ENCODE measurements around the gene ATP2A1. TPM values are rescaled to one million over a fixed set of nuclear protein-coding genes. Genes with fewer than 3 reads are reported as not detected.
"Not testable (repeated sequence)": the region's sequence is repeated elsewhere in the genome, so short reads cannot be mapped to it uniquely, and the experiment has no call there.

ATP2A1 gene
- total RNA-seq, 1 donor from 2014 or later, result 0.45 TPM

GRCh38 chr16:28879841-28880588 is 1.7 kb downstream of the ATP2A1 start:
- intact Hi-C loops (cut with micrococcal nuclease), result no loop called here
- ATAC-seq (peak; percentile 97), DNase-seq (peak; percentile 92)

DNA sequence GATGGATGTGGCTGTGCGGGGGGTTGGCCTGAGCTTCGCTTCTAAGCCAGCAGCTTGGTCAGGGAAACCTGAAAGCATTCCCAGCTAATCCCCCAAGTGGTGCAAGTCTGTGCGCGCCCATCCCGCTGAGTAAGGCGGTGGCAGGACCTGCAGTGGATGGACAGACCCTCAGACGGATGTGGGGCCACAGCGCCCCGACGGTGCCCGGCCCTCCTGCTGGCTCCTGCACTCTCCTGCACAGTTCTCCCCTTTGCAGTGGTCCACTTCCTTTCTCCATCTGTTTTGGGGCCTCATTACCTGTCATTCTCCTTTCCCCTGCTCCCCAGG is 2.3 kb downstream of the ATP2A1 start:
- intact Hi-C loops (cut with micrococcal nuclease), result no loop called here
- ATAC-seq (no peak), DNase-seq (no peak)

DNA sequence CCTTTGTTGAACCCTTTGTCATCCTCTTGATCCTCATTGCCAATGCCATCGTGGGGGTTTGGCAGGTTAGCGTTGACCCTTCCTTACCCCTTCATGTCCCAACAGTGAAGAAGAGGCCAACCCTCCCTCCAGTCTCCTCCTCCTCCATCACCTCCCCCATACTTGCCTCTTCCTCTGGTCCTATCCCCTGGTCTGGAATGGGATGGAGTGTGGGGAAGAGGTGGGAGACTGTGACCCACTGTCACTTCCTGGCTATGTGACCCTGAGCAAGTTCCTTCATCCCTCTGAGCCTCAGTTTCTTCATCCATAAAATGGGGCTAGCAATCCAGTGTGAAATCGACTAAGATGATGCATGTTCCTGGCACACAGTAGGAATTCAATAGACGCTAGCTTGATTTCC is 2.7 kb downstream of the ATP2A1 start:
- ATAC-seq, result no peak
- intact Hi-C loops (cut with micrococcal nuclease), result no loop called here

DNA sequence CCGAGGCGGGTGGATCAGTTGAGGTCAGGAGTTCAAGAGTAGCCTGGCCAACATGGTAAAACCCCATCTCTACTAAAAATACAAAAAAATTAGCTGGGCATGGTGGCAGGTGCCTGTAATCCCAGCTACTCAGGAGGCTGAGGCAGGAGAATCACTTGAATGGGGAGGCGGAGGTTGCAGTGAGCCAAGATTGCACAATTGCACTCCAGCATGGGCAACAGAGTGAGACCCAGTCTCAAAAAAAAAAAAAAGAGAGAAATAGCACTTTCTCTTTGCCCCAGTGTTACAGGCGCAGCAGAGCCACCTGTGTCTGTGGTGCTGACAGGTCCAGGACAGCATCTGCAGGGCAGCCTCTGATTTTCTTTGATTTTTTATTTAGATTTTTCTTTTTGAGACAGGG is 3.3 kb downstream of the ATP2A1 start:
- DNase-seq; intact Hi-C loops (cut with micrococcal nuclease); ATAC-seq: not testable (repeated sequence)

More for the DNA sequence above, 2.7 kb downstream of the ATP2A1 start:
- no peak for DNase-seq

- ATAC-seq (no peak), DNase-seq (no peak)
- intact Hi-C loops (cut with micrococcal nuclease), result no loop called here
These were observed 4.4 kb downstream of the ATP2A1 start for GRCh38 chr16:28882551-28883160.

DNA sequence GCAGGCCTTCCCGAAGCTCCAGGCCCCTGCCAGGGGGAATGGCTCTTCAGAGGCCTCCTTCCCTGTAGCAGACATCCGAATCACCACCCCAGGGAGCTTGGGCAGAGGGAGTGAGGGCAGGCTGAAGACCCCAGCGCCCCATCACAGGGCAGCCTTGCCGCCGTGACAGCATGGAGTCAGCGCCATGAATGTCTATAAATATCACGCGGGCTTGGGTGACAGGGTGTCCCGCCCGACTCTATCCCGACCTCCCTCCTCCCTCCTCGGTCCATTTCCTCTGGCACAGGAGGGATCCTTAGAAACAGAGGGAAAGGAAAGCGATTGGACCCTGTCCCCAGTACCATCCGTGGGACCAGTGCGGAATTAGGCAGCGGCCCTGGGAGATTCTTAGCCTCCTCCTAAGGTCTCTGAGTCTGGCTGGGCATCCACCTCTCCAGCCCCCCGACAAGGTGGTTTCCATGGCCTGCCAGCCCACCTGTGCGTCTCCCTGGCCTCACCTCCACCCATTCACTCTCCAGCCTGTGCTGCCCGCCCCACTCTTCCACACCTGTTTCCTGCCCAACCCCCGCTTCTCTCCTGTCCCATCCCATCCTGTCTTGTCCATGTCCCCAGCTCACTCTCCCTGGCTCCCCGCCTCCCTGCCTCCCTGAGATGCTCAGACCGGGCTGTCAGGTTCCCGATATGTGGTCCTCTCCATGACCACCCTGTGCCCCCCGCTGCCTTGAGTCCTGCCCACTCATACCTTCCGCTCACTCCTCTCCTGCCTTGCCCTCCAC is 5.1 kb downstream of the ATP2A1 start:
- no peak for ATAC-seq
- no peak for DNase-seq
- intact Hi-C loops (cut with micrococcal nuclease), result no loop called here

GRCh38 chr16:28884045-28884444 is 5.8 kb downstream of the ATP2A1 start:
- DNase-seq (no peak), ATAC-seq (no peak)
- intact Hi-C loops (cut with micrococcal nuclease), result no loop called here

GRCh38 chr16:28886945-28887344 is 8.7 kb downstream of the ATP2A1 start:
- DNase-seq (no peak), ATAC-seq (no peak)
- intact Hi-C loops (cut with micrococcal nuclease), result no loop called here

- ATAC-seq; intact Hi-C loops (cut with micrococcal nuclease); DNase-seq: not testable (repeated sequence)
These were observed 12.1 kb downstream of the ATP2A1 start for GRCh38 chr16:28890355-28890754.

GRCh38 chr16:28891964-28892890 is 13.9 kb downstream of the ATP2A1 start:
- ATAC-seq (no peak), DNase-seq (no peak)
- intact Hi-C loops (cut with micrococcal nuclease), result no loop called here

- ATAC-seq, result no peak
- DNase-seq, result no peak
- intact Hi-C loops (cut with micrococcal nuclease), result no loop called here
These were observed 15.0 kb downstream of the ATP2A1 start for GRCh38 chr16:28893291-28893690.

- intact Hi-C loops (cut with micrococcal nuclease), result no loop called here
- no peak for DNase-seq
- no peak for ATAC-seq
These were observed 17.3 kb downstream of the ATP2A1 start for GRCh38 chr16:28895609-28896008.

DNA sequence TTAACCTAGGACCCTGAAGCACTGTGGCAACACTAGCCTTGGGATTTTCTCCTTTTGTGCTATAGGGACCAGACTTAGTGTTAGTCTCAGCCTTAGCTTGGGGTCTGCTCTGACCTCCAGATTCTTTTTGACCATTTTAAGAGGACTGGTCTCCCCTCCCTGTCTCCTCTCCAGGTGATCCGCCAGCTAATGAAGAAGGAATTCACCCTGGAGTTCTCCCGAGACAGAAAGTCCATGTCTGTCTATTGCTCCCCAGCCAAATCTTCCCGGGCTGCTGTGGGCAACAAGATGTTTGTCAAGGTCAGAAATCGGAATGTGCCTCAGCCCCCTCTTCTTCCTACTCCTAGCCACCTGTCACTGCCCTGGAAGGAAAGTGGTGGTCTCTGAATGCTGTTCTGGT is 19.5 kb downstream of the ATP2A1 start:
- ATAC-seq (no peak), DNase-seq (no peak)
- intact Hi-C loops (cut with micrococcal nuclease), result no loop called here

DNA sequence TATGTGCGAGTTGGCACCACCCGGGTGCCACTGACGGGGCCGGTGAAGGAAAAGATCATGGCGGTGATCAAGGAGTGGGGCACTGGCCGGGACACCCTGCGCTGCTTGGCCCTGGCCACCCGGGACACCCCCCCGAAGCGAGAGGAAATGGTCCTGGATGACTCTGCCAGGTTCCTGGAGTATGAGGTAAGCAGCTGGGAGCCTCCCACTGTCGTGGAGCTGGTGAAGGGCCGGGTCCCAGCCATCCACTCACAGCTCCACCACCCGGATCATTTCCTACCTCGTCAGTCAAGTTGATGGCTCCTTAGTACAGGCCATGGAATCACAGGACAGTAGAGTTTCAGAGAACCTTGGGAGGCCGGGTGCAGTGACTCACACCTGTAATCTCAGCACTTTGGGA is 20.0 kb downstream of the ATP2A1 start:
- ATAC-seq (no peak), DNase-seq (no peak)
- intact Hi-C loops (cut with micrococcal nuclease), result no loop called here

GRCh38 chr16:28898942-28899341 is 20.7 kb downstream of the ATP2A1 start:
- DNase-seq, result no peak
- ATAC-seq, result no peak

DNA sequence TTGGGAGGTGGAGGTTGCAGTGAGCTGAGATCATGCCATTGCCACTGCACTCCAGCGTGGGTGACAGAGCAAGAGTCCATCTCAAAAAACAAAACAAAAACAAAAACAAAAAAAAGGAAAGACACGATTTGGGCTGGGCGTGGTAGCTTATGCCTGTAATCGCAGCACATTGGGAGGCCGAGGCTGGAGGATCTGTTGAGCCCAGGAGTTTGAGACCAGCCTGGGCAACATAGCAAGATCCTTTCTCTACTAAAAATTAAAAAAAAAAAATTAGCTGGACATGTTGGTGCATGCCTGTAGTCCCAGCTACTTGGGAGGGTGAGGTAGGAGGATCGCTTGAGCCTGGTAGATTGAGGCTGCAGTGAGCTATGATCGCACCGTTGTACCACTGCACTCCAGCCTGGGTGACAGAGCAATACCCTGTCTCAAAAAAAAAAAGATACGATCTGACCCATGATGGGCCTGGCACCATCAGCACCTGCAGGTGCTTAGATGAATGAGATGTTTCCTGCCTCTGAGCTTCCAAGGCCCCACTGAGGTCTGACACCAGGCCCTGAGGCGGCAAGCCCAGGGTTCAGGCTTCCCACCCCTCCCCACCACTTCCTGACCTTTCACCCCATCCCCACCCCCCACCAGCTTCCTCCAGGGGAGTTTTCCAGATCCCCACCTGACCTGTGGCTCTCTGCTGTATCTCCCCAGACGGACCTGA is 21.7 kb downstream of the ATP2A1 start:
- intact Hi-C loops (cut with micrococcal nuclease), result no loop called here
- ATAC-seq (no peak), DNase-seq (no peak)

More at GRCh38 chr16:28898942-28899341, 20.7 kb downstream of the ATP2A1 start:
- intact Hi-C loops (cut with micrococcal nuclease), result no loop called here

DNA sequence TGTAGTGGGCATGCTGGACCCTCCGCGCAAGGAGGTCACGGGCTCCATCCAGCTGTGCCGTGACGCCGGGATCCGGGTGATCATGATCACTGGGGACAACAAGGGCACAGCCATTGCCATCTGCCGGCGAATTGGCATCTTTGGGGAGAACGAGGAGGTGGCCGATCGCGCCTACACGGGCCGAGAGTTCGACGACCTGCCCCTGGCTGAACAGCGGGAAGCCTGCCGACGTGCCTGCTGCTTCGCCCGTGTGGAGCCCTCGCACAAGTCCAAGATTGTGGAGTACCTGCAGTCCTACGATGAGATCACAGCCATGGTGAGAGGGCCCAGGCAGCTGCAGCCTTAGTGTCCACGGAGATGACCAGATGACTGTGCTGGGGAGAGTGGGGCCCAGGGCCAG is 22.3 kb downstream of the ATP2A1 start:
- ATAC-seq (no peak), DNase-seq (no peak)
- intact Hi-C loops (cut with micrococcal nuclease), result no loop called here

DNA sequence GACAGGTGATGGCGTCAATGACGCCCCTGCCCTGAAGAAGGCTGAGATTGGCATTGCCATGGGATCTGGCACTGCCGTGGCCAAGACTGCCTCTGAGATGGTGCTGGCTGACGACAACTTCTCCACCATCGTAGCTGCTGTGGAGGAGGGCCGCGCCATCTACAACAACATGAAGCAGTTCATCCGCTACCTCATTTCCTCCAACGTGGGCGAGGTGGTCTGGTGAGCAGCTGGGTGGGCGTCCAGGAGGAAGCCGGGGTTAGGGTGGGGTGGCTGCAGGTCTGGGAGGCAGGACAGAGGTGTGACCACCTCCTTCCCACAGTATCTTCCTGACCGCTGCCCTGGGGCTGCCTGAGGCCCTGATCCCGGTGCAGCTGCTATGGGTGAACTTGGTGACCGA is 23.6 kb downstream of the ATP2A1 start:
- DNase-seq, result no peak
- intact Hi-C loops (cut with micrococcal nuclease), result no loop called here
- ATAC-seq, result no peak

GRCh38 chr16:28902909-28903308 is 24.6 kb downstream of the ATP2A1 start:
- no peak for ATAC-seq

More at GRCh38 chr16:28902909-28903308, 24.6 kb downstream of the ATP2A1 start:
- no peak for DNase-seq
- intact Hi-C loops (cut with micrococcal nuclease), result no loop called here

Measured in left ventricle myocardium superior (tissue), 1 donor.